Raji (cell line): ENCODE measurements around the gene TAB3.

Experiments
- POLR2A ChIP-seq: IDR thresholded peaks from 2 replicates; pipeline ENCODE4 v1.6.1; 2011; ENCODE audit warnings: low read depth, low read length, control low read depth; ENCODE audit not compliant: insufficient read depth

Gene TAB3

GRCh38 chrX:30851449-30851848, 37.6 kb downstream of the TAB3 start:
- no peak for TF ChIP-seq POLR2A

DNA sequence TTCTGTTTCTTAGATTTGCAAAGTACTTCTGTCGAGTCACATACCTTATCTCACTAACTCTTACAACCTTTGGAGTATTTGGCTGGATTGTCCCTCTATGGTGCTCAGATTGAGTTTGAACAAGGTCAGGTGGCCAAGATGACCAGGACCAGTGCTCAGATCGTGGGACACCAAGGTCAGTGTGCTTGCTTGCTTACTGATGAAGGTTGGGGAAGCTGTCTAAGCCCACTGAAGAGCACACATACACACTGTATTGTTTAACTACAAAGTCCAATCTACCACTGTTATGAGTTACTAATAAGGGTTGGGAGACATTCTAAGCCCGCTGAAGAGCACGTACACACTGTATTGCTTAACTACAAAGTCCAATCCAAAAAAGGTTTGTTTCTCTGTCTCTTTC, 53.7 kb downstream of the TAB3 start:
- TF ChIP-seq POLR2A: no peak

DNA sequence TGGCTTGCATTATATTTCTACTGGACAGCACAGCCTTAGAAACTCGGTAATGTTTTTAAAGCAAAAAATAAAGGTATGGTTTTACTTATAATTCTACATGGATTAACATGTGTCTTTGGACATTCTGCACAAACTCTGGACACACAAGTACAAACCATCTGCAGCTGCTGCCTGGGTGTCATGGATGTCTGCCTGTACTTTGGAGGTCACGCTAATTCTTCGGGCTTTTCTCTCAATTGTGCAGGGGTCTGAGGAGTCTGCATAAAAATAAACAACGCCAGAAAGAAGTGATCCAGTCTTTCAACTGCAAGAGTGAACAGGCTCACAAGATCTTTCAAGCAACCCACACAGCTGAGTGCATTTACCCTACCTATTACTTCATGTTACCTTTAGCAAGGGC, 55.2 kb downstream of the TAB3 start:
- TF ChIP-seq POLR2A: no peak

DNA sequence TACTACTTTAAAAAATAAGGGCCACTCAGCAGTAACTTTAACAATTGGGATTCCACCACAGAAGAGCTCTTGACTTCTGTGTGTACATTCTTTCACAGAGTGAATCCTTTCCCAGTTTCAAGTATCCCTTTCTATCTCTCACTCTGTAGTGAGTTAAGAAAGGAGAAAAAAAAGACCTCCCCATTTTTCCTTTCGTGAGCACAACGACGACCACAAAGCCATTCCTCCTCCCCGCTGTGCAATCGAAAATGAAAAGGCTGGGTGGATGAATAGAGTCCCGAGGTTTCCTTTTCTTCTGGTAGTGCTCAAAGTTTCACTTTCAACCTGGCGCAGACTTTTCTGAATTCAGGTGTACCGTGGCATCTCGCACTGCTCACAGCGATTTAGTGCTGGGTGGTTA, 58.0 kb downstream of the TAB3 start:
- TF ChIP-seq POLR2A: no peak

DNA sequence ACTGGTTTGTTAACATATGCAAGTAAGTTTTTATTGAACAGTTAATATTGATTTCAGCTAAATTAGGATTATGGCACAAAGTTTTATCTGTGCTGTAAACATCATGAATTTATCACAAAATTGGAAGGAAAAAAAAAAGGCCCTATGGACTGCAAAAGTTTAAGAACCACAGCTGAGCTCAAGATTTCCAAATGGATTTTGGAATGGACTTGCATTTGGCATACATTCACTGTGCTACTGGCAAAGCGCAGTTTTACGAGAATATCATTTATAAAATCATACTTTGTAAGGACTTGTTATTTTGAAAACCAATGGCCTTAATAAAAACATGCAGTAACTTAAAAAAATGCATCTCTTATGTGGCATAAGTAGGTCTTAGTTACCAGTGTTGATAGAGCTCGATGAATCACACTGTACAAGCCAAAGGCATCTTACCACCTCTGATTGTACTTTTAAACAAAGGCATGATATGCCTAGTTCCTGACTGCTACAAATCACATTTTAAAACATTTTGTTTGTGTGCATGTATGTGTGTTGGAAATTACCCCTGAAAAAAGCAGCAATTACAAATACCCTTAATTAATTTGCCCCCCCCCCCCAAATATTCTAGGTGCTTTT, 58.6 kb downstream of the TAB3 start:
- TF ChIP-seq POLR2A: no peak

- TF ChIP-seq POLR2A: no peak
Measured at GRCh38 chrX:30824275-30824674, 64.8 kb downstream of the TAB3 start.

- TF ChIP-seq POLR2A: no peak
Measured at GRCh38 chrX:30822764-30823163, 66.3 kb downstream of the TAB3 start.

- no peak for TF ChIP-seq POLR2A
Measured at GRCh38 chrX:30822068-30822681, 66.9 kb downstream of the TAB3 start.

DNA sequence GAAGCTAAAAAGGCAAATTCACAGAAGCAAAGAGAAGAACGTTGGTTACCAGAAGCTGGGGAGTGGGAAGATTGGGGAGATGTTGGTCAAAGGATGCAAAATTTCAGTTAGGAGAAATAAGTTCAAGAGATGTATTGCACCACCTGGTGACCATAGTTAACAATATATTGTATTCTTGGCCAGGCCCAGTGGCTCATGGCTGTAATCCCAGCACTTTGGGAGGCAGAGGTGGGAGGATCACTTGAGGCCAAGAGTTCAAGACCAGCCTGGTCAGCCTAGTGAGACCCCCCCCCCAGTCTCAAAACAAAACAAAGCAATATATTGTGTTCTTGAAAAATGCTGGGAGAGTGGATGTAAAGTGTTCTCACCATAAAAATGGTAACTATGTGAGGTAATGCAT, 67.9 kb downstream of the TAB3 start:
- no peak for TF ChIP-seq POLR2A

DNA sequence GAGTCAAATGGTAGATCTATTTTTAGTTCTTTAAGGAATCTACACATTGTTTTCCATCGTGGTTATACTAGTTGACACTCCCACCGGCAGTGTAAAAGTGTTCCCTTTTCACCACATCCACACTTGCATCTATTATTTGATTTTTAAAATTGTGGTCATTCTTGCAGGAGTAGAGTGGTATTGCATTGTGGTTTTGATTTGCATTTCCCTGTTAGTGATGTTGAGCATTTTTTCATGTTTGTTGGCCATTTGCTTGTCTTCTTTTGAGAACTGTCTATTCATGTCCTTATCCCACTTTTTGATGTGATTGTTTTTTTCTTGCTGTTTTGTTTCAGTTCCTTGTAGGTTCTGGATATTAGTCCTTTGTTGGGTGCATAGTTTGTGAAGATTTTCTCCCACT, 70.0 kb downstream of the TAB3 start:
- no peak for TF ChIP-seq POLR2A

GRCh38 chrX:30816079-30816478, 73.0 kb downstream of the TAB3 start:
- TF ChIP-seq POLR2A: no peak

- TF ChIP-seq POLR2A: no peak
Measured at GRCh38 chrX:30814978-30815377, 74.1 kb downstream of the TAB3 start.

DNA sequence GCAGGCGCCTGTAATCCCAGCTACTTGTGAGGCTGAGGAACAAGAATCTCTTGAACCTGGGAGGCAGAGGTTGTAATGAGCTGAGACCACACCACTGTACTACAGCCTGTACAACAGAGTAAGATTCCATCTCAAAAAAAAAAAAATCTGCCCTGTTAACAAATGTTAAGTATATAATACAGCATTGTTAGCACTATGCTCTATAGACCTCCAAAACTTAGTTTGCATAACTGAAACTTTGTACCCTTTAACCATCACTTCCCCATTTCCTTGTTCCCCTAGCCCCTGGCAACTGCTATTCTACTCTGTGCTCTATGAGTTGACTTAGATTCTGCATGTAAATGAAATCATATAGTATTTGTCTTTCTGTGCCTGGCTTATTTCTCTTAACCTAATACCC, 76.7 kb downstream of the TAB3 start:
- TF ChIP-seq POLR2A: no peak

GRCh38 chrX:30806187-30806728, 82.8 kb downstream of the TAB3 start:
- no peak for TF ChIP-seq POLR2A

- no peak for TF ChIP-seq POLR2A
Measured at GRCh38 chrX:30804462-30804861, 84.6 kb downstream of the TAB3 start.

- TF ChIP-seq POLR2A: no peak
Measured at GRCh38 chrX:30800901-30801300, 88.2 kb downstream of the TAB3 start.

GRCh38 chrX:30799327-30799726, 89.7 kb downstream of the TAB3 start:
- TF ChIP-seq POLR2A: no peak
